Stromal cell of bone marrow (primary cell): ENCODE results near the gene NAA10.
A peak's percentile ranks its signal among the peaks of the same experiment; 100 is the strongest.

Experiments used
- DNase-seq: peaks from one replicate; pipeline ENCODE4 v3.0.0-alpha.2; 2012; ENCODE audit warnings: low read depth

NAA10 gene

DNA sequence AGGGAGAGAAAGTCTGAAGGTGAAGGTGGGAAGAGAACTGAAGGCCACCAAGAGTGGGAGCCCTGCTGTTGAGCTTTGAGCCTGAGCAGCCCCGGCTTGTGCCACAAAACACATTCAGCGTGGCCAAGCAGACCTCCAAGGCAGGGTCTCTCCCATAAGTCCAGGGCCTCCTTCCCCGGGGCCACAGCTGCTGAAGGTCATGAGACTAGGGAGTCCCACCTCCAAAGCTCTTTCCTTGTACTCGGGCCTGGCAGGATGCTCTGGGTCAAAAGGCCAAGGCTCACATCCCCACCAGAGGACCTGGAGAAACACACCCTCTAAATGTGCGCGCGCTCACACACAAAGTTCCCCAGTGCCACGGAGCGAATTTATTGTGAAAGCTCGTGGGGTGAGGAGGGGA lies 5.3 kb downstream of the NAA10 start:
- DNase-seq, result no peak

DNA sequence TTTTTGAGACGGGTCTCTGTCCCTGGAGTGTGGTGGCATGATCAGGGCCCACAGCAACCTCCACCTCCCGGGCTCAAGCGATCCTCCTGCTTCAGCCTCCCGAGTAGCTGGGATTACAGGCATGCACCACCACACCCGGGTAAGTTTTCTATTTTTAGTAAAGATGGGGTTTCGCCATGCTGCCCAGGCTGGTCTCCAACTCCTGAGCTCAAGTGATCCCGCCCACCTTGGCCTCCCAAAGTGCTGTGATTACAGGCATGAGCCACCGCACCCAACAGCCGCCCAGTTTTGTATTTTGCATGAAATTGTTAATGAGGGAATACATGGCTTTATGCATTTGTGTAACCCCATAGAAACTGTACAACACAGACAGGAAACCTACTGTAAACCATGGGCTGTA lies 6.0 kb downstream of the NAA10 start:
- DNase-seq, result no peak

DNA sequence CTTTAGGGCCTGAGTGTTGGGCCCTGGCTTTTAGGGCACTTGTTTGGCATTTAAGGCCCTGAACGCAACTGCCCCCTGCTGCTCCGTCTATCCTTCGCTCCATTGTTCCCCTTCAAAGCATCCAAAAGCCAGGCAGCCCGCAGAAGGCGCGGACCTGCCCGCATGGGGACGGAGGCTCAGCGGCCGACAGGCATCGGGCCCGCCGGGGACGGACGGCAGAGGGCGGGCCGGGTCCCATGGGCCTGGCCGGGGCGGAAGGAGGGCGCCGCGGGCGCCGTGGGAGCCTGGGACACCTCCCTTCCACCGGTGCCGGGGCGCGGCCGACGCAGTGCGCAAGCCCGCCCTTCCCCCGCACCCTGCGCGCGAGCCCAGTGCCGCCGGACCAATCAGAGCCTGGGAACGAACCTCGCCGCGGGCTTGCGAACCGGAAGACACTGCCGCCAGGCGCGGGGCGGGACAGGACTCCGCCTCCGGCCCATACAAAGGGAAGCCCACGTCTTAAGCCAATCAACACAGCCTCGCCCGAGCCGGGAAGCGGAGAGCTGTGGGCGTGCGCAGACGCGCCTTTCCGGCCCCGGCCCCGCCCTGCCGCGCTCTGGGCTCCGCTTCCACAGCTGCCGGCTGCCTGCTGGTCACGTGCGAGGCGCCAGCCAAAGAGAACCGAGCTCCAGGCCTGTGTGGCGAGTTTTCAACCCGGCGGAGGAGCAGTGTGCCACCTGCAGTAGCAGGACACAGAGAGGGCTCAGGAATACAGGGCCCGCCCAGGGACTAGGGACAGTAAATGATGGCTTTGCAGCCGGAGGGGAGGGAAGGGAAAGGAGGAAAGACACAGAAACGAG lies 6.7 kb downstream of the NAA10 start:
- DNase-seq, result peak; percentile 93

DNA sequence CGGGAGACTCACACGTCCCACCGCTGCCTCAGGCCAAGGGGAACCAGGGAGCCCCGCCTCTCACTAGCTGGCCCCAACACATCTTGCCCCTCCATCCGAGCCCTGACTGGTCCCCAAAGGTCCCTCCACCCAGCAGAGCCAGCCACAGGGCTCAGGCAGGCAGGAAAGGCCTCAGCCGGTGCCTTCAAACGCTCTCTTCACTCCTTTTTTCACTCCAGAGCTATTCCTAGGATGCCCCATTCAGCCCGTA lies 7.2 kb downstream of the NAA10 start:
- no peak for DNase-seq

DNA sequence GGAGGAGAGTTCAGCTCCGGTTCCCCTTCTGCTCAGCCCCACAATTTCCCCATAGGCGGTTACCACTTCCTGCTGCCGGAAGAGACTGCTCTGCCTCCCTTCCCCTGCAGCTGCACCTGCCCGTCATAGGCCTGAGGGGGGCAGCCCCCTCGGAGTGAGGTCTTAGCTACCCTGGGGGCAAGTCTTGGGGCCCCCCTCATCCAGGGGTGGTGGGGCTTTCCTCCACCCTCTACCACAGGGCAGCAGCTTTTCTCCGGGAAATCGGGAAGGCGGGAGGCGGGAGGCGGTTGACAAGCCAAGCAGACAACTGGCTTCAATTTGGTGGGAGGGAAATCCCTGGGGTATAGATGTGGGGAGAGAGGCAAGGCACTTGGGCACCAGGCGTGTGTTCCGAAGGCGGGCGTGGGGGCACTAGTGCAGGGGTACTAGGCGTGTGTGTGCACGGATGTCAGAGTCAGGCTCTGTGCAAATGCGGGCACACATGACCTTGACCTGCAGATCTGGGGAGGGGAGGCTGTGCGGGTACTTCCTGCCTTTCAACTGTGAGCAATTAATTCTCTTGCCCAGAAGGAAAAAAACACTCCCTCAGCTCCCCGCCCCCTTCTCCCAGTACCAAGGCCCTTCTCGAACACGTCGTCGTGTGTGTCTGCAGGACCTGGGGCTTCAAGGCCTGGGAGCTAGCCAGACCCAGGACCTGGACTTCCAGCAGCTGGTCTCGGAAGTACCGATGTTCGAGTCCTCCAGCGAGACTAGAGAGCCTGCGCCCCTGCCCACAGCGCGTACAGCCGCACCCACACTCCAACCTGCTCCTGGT lies 7.8 kb downstream of the NAA10 start:
- DNase-seq, result no peak

DNA sequence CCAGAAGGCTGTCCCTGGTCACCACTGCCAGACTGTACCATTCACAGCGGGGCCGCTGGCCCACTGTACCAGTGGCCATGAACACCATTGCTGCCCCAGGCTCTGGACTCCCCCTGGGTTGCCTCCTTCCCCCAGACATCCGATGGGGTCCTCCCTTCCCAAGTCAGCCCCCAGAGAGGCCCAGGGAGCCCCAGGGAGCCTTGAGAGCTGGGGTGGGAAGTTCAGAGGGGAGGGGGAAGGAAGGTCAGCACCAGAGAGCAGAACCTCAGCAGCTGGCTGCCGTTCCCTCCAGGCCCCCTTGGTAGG lies 8.3 kb downstream of the NAA10 start:
- DNase-seq, result no peak

DNA sequence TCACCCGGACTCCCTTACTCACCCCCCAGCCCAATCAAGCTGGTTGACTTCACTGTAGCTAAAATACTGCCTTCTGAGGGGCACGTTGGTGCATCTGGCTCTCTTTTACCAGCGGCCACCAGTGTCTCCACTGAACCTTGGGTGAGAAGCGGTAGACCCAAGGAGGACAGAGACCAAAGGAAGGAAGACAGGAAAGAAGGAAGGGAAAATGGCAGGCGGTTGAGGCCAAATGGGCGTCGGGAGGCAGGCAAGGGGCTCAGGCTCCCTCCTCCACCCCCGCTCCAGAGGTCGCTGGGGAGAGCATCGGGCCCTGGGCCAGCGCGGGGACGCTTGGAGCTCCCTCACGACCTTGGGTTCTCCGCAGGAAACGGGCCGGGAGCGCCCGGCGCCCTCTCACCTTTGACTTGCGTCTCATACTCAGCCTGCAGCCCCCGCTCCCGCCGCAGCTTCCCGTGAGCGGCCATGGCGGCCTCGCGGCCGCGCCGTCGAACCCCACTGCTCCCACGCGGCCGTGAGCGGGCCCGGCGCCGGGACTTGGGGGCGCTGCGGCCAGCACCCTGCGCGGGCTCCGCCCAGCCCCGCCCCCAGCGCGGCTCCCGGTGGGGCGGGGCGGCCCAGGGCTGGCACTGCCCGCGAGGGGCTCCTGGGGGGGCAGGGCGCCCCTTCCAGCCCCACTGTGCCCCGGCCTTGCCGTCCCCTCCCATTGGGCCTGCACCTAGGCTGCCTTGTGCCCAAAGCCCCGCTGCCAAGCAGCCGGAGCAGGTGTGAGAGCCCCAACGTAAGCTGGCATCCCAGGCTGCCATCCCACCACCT lies 8.9 kb downstream of the NAA10 start, which contains the start of gene ARHGAP4:
ARHGAP4 (minus strand) TSS at position 526 of the 813 bp plus-strand sequence; CDS start at position 464, 62 bp downstream.
- DNase-seq, result no peak

DNA sequence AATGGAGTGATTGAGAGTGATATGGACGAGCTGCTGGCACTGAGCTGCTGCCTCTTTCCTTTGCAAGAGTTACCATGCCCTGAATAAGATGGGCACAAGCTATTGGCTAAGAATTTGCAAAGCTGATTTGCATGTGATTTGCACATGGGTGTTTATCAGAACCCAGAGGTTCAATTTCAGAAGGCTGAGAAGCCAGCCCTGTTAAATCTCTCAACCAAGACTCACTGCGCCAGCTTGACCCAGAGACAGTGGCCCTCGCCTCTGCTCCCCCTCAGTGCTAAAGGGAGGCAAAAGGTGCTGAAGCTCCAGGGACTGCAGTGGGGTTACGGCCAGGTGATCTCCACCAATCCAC lies 9.5 kb downstream of the NAA10 start:
- DNase-seq, result no peak

DNA sequence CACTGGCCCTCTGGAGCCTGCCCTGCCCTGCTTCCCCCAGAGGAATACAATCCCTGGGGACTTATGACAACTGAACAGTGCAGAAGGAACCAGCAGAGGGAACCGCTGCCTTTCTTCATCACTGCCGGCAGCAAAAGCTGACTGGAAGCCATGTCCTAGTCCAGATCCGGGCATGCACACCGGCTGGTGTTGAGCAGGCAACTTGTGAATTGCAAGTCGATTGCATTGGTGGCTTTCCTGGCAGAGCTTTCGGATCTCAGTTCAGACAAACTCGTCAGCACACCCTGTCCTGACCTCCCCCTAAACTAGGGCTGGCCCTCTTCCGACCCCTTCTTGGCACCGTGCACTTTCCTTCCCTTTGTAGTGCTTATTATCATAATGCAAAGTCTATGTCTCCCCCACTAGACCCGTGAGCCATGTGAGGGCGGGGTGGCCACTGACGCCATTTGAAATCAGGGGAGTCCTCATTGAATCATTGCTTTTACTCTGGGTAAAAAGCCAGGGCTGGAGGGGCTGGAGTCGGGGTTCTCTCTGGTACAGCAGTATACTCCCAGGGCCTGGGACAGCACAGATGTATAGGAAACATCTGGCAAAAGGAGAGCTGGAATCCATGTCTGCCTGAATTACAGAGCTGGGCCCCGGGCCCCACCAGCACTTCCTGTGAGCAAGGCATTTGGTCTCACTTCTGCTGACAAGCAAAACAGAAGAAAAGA lies 10.5 kb downstream of the NAA10 start:
- no peak for DNase-seq

DNA sequence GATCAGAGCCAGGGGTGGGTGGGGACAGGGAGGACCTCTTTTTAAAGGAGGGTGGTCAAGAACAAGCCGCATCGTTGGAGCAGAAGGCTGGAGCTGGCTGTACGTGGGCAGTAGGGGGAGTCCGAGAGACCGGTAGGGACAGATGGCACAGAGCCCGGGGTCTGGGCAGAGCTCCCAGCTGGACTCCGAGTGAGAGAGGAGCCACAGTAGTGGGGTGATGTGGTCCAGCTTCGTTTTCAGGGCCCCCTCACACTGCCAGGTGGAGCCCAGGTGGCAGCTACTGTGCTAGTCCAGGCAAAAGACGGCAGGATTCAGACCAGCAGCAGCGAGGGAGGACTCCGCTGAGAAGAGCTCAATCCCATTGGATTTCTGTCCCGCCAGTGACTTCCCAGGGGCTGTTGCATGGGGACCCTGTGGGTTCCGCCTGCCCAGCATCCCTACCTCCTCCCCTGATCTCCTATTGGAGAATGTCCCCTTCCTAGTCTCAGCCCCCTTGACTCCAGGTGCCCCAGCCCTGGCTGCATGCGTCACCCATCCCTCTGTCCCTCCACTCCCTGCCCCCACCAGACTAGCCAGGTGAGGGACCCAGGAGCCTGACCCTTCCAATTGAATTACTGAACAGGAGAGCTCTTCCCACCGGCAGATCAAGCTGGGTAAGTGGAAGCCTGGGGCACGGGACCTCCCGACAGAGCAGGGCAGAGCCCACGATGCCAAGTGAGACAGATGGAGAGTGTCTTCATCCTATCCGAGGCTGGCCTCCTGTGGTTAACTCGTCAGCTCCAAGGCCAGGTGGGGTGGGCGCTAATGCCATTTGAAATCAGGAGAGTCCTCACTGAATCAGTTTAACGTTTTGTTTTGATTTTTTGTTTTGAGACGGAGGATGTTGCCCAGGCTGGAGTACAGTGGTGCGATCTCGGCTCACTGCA lies 11.6 kb downstream of the NAA10 start:
- no peak for DNase-seq

DNA sequence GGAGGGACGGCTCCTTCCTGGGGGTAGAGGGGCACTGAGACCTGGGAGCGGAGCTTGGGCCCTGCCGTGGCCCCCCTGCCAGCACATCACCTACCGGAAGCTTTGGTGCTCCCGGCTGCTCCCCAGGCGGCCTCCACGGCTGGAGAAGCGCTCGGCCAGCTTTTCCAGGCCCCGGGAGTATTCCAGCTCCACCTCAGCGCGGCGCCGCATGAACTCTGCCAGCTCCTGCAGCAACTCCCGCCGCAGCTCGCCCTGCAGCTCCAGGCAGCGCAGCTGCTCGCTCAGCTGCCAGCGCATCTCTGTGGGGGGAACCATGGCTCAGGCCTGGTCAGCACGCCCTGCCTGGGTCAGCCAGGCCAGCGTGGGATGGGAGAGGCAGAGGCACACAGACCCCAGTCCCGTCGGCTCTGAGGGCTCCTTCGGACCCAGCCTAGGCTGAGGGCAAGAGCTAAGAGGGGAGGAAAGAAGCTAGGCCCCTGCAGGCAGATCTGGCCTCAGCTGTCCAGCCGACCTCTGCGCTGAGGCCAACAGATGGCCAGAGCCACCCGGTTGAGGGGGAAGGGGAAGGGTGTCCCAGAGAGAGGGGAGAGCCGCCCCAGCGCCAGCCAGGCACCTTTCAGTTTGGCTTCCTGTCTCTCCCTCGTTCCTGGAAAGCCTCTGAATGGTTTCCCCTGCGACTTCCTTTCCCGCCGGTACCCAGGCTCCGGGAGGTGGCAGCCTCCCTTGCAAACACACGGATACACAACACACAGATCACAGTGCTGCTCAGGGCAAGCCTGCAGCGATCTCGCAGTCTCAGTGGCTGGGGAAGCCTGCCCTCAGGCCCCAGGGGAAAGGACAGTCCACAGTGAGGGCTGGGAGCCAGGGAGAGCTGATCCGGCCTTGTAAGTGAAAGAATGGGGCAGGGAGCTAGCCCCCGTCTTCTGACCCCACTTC lies 13.1 kb downstream of the NAA10 start:
- DNase-seq, result no peak

DNA sequence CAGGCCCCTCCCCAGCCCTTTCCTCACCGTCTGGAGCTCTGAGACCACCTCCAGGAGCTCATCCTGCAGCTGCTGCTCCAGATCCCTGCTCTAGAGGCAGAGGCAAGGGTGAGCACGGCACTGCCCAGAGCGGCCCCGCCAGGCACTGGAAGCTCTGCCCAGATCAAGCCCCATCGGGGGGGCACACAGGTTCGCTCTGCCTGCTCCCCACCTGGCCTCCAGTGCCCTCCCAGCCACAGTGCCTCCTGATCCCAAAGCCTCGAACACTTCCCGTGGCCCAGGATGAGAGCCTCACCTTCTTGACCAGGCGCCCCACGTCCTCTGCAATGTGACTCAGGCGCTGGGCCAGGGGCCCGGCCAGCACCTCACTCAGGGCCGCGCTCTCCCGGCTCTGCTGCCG lies 13.8 kb downstream of the NAA10 start:
- no peak for DNase-seq

DNA sequence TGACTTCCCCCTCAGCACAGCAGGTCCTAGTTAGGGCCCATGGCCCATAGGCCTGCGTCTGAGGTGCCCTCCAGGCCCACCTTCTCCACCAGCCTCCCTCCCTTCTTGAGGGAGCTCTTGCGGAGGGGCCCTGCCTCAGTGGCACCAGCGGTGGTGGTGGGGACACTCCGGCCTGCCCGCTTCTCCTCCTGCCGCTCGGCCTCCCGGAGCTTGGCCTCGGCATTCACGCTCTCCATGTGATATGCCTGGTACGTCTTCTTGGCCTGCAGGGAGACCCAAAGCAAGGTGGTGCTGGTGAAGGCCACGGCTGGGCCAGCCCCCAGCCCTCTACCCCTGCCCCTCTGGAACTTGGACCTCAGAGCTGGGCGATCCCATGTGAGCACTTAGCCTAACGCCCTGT lies 14.3 kb downstream of the NAA10 start:
- DNase-seq, result no peak

DNA sequence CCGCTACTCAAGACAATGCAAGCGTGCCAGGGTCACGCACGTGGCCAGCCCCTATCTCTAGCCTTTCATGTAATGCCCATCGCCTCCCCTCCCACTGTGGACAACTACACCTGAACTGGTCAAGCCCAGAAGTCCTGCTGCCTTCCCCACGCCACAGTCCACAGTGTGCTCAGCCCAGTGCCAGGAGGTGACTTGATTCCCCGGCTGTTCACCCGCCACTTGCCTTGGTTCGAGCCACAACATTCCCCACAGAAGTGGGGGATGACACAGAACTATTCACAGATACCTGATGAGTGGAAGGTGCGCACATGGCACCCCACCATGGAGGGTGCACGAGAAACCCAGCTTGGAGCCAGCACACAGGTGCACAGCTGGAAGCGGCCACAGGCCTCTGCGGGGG lies 15.6 kb downstream of the NAA10 start:
- DNase-seq, result no peak

DNA sequence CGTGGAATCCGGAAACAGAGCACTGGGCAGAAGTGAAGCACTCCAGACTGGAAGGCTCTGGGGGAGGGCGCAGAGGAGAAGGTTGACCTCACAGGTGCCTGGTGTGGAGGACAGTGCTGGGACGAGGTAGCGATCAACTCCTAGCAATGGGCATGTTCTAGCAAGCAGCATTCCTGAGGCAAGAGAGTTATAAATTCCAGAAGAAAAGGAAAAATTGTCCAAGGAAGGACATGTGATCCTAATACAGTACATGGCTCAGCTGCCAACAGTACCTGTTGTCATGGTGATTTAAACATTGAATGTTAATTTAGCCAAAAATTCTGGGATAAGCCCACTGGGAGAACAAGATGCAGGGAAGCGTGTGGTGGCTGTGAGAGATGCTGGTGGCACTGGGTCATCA lies 17.0 kb downstream of the NAA10 start:
- no peak for DNase-seq

DNA sequence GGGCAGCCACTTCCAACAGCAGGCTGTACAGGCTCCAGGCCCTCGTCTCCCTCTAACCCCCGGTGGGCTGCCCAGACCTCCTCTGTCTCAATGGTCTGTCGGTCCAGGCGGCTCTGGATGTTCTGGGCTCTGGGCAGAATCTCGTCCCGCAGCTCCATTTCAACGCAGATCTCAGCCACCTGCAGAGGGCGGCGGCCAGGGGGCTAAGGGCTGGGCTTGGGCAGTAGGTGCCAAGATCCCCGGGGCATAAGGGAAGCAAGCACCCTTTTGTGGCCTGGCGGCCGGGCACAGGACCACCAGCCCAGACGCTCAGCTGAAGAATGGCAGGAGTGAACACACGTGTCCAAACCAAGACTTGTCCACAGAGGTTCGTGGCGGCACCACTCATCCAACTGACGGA lies 21.1 kb downstream of the NAA10 start:
- DNase-seq, result no peak

DNA sequence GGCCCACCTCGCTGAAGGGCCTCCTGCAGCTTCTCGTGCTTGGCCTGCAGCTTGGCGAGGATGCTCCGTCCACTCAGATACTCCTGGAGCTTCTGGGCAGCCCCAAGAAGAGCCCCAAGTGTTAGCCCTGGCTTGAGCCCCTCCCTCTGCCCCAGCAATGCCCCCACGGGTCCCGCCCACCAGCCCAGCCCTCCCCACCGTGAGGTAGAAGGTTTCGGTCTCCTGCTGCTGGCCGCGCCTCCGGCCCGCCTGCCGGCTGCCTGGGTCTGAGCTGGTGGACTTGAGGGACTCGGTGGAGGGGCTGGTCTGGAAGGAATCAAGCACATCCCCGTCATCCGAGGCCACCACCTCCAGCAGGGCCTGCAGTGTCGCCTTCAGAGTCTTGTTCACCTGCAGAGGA lies 21.6 kb downstream of the NAA10 start:
- no peak for DNase-seq

DNA sequence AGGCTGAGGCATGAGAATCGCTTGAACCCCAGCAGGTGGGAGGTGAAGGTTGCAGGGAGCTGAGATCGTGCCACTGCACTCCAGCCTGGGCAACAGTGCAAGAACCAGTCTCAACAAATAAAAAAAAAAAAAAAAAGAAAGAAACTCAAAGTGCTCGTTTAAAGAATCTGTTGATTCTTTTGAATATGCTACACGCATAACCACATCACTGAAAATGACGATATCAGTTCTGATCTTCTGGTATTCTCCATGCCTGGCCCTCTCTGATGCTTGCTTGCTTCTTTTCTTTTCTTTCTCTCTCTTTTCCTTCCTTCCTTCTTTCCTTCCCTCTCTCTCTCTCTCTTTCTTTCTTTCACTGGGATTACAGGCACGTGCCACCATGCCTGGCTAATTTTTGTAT lies 23.0 kb downstream of the NAA10 start:
- no peak for DNase-seq

DNA sequence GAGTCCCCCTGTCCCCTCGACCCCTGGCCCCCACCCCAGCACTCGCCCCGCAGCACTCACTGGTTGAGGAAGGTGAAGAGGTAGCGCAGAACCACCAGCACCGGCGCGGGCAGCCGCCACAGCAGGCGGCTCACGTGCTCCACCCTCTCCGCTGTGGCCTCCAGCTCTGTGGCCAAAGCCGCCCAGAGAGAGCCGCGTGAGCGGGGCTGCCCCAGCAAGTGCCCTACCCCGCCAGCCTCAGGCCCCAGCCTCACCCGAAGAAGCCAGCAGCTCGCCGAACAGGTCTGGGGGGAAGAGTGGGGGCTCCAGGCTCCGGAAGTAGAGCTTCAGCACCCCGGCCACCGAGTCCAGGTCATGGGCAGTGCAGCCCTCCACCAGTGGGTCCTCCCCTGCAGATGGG lies 24.4 kb downstream of the NAA10 start:
- DNase-seq, result no peak

DNA sequence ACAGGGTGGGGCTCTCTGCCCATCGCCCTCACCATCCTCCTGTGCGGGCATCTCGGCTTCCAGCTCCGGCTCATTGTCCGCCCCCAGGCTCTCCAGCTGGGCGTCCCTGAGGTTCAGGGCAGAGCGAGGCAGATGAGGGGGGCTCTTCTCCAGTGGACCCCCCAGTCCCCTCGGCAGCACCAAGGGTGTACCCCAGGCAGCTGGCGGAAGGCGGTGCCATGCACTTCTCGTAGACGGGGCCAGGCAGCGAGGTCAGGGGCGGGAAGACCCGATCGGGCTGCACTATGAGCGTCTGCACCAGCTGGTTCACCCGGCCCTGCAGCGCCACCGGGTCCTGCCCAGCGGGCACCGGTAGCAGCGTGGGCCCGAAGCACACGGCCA lies 24.9 kb downstream of the NAA10 start:
- no peak for DNase-seq
